ENCODE results near the gene LMO7. TPM values are rescaled to one million over a fixed set of nuclear protein-coding genes. Genes with fewer than 3 reads are reported as not detected.
A peak's percentile ranks its signal among the peaks of the same experiment; 100 is the strongest.

Gene LMO7
- total and polyA plus RNA-seq, 8 donors, result 17.1 to 214 (median 72.4) TPM

GRCh38 chr13:75766636-75767035 lies 130.5 kb downstream of the LMO7 start:
- no peaks in the 10 kb centered on the region for H3K27me3 ChIP-seq
- TF ChIP-seq EP300 (IDR thresholded peaks at IDR 0.05) (no peak), POLR2AphosphoS5 (IDR thresholded peaks at IDR 0.05) (no peak), CTCF (IDR thresholded peaks at IDR 0.05) (no peak), POLR2A (IDR thresholded peaks at IDR 0.05) (no peak)
- WGBS, 5 donors, result 52 to 76% (median 66%) methylated on average over 2 of the region's 2 CpGs
- no peak overlapping the region for H3K27ac ChIP-seq
- H3K9me3 ChIP-seq, result no peaks in the 10 kb centered on the region
- no peak overlapping the region for H3K4me3 ChIP-seq
- H3K36me3 ChIP-seq, result no peaks in the 10 kb centered on the region
- no peak for DNase-seq
- peaks cover 2 to 71% (median 33%) of the 10 kb centered on the region in 4 donors for H3K4me1 ChIP-seq
- intact Hi-C loops (cut with DNase I; ENCODE audit: low total_unique reads), result no loop called here

- Histone ChIP-seq H3K9me3 (no peaks in the 10 kb centered on the region), H3K27ac (no peak overlapping the region), H3K27me3 (no peaks in the 10 kb centered on the region), H3K36me3 (no peaks in the 10 kb centered on the region), H3K4me3 (no peak overlapping the region), H3K4me1 (peaks cover 13 to 53% (median 32%) of the 10 kb centered on the region in 4 donors)
- DNase-seq, result no peak
- WGBS, 5 donors, result 34 to 58% (median 44%) methylated on average over 1 of the region's 1 CpG
- no peak for TF ChIP-seq CTCF (IDR thresholded peaks at IDR 0.05)
- no peak for TF ChIP-seq EP300 (IDR thresholded peaks at IDR 0.05)
- no peak for TF ChIP-seq POLR2AphosphoS5 (IDR thresholded peaks at IDR 0.05)
- TF ChIP-seq POLR2A (IDR thresholded peaks at IDR 0.05), result no peak
- intact Hi-C loops (cut with DNase I; ENCODE audit: low total_unique reads), result no loop called here
Observed at GRCh38 chr13:75769141-75769905, 133.2 kb downstream of the LMO7 start.

- no peaks in the 10 kb centered on the region for H3K27me3 ChIP-seq
- peaks cover 13 to 49% (median 29%) of the 10 kb centered on the region in 4 donors for H3K4me1 ChIP-seq
- no peak overlapping the region for H3K4me3 ChIP-seq
- no peak for DNase-seq
- H3K27ac ChIP-seq, result no peak overlapping the region
- intact Hi-C loops (cut with DNase I; ENCODE audit: low total_unique reads), result no loop called here
- no peaks in the 10 kb centered on the region for H3K36me3 ChIP-seq
- WGBS, 5 donors, result 77 to 97% (median 87%) methylated on average over 1 of the region's 1 CpG
- H3K9me3 ChIP-seq, result no peaks in the 10 kb centered on the region
- TF ChIP-seq POLR2AphosphoS5 (IDR thresholded peaks at IDR 0.05), result no peak
- TF ChIP-seq CTCF (IDR thresholded peaks at IDR 0.05), result no peak
- TF ChIP-seq POLR2A (IDR thresholded peaks at IDR 0.05), result no peak
- no peak for TF ChIP-seq EP300 (IDR thresholded peaks at IDR 0.05)
Observed at GRCh38 chr13:75770164-75770563, 134.0 kb downstream of the LMO7 start.

GRCh38 chr13:75770592-75771011 lies 134.5 kb downstream of the LMO7 start:
- no peak overlapping the region for H3K4me3 ChIP-seq
- intact Hi-C loops (cut with DNase I; ENCODE audit: low total_unique reads), result no loop called here
- no peak for DNase-seq
- peaks cover 11 to 53% (median 27%) of the 10 kb centered on the region in 4 donors for H3K4me1 ChIP-seq
- peak overlapping the region in 1 of 5 donors; percentile 2 for H3K27ac ChIP-seq
- WGBS, 5 donors, result 56 to 69% (median 65%) methylated on average over 3 of the region's 3 CpGs
- no peaks in the 10 kb centered on the region for H3K27me3 ChIP-seq
- H3K36me3 ChIP-seq, result no peaks in the 10 kb centered on the region
- no peaks in the 10 kb centered on the region for H3K9me3 ChIP-seq
- TF ChIP-seq POLR2AphosphoS5 (IDR thresholded peaks at IDR 0.05) (no peak), POLR2A (IDR thresholded peaks at IDR 0.05) (no peak), CTCF (IDR thresholded peaks at IDR 0.05) (no peak), EP300 (IDR thresholded peaks at IDR 0.05) (no peak)

Data from stomach (tissue), 9 donors.